Effector memory CD4-positive, alpha-beta T cell (primary cell): ENCODE data around the gene DNA2.

ENCODE experiments used
- DNase-seq, 3 donors: peaks; one replicate each; pipeline ENCODE4 v3.0.0-alpha.2; 2020
- H3K27ac ChIP-seq: 2 replicates; pipeline ENCODE4 v1.7.0; 2013; ENCODE audit warnings: mild to moderate bottlenecking, low read length, moderate library complexity; ENCODE audit not compliant: insufficient read depth, poor library complexity, severe bottlenecking
- H3K27me3 ChIP-seq: replicated peaks from 2 replicates; pipeline ENCODE4 v1.7.0; 2013; ENCODE audit warnings: mild to moderate bottlenecking, low read length; ENCODE audit not compliant: insufficient read depth, control insufficient read depth, poor library complexity, severe bottlenecking
- H3K36me3 ChIP-seq: 2 replicates; pipeline ENCODE4 v1.7.0; 2013; ENCODE audit warnings: mild to moderate bottlenecking, low read length, moderate library complexity; ENCODE audit not compliant: control insufficient read depth, insufficient read depth
- H3K4me1 ChIP-seq: 2 replicates; pipeline ENCODE4 v1.7.0; 2013; ENCODE audit warnings: low read length, mild to moderate bottlenecking; ENCODE audit not compliant: control insufficient read depth, insufficient read depth, poor library complexity, severe bottlenecking
- H3K4me3 ChIP-seq: 2 replicates; pipeline ENCODE4 v1.7.0; 2013; ENCODE audit warnings: low read length, low read depth, mild to moderate bottlenecking; ENCODE audit not compliant: insufficient read depth, poor library complexity, severe bottlenecking
- H3K9me3 ChIP-seq: 2 replicates; pipeline ENCODE4 v1.7.0; 2013; ENCODE audit warnings: mild to moderate bottlenecking, low read length, moderate library complexity; ENCODE audit not compliant: control insufficient read depth

DNA2 gene

GRCh38 chr10:68419376-68419775, 52.4 kb downstream of the DNA2 start:
- Histone ChIP-seq H3K4me1 (no peaks in the 10 kb centered on the region), H3K36me3 (no peaks in the 10 kb centered on the region), H3K27me3 (no peaks in the 10 kb centered on the region), H3K9me3 (no peaks in the 10 kb centered on the region), H3K27ac (no peak overlapping the region), H3K4me3 (no peak overlapping the region)
- no peak for DNase-seq

GRCh38 chr10:68408898-68409518, 62.8 kb downstream of the DNA2 start:
- Histone ChIP-seq H3K27me3 (no peaks in the 10 kb centered on the region), H3K4me3 (no peak overlapping the region), H3K4me1 (peaks cover 13% of the 10 kb centered on the region), H3K9me3 (no peaks in the 10 kb centered on the region), H3K36me3 (no peaks in the 10 kb centered on the region), H3K27ac (no peak overlapping the region)
- no peak for DNase-seq

- Histone ChIP-seq H3K36me3 (no peaks in the 10 kb centered on the region), H3K9me3 (no peaks in the 10 kb centered on the region)
These were observed 64.8 kb downstream of the DNA2 start, which contains the start of gene RUFY2 for GRCh38 chr10:68406815-68407548. RUFY2 (minus strand) TSS chr10:68407277; CDS start chr10:68407189, 88 bp downstream.

GRCh38 chr10:68406111-68406814, 65.5 kb downstream of the DNA2 start:
- Histone ChIP-seq H3K27ac (peak overlapping the region; percentile 70), H3K36me3 (peaks cover 3% of the 10 kb centered on the region), H3K27me3 (no peaks in the 10 kb centered on the region), H3K4me1 (peaks cover 13% of the 10 kb centered on the region), H3K4me3 (peak overlapping the region; percentile 100), H3K9me3 (no peaks in the 10 kb centered on the region)
- peak in 1 of 3 donors; percentile 2 for DNase-seq

More at GRCh38 chr10:68406815-68407548, 64.8 kb downstream of the DNA2 start, which contains the start of gene RUFY2:
- H3K4me3 ChIP-seq = peak within 1 kb of the TSS; percentile 100
- H3K27ac ChIP-seq = peak within 1 kb of the TSS; percentile 70
- H3K27me3 ChIP-seq = no peaks in the 10 kb centered on the region
- H3K4me1 ChIP-seq = peaks cover 13% of the 10 kb centered on the region
- peak; percentile 49 to 66 (median 62) for DNase-seq

DNA sequence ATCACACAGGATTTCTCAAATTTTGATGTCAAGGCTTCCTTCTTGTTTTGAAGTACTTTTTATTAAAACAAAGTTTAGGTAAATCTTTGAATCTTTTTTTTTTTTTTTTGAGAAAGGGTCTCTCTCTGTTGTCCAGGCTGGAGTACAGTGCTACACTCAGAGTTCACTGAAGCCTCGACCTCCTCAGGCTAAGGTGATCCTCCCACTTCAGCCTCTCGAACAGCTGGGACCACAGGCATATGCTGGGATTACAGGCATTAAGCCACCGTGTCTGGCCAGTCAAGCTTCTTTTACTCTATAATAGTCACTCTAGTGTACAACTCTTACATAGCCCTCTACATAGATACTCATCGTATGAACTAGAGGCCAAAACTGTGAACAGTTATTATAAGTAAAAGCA, 68.1 kb downstream of the DNA2 start:
- H3K4me3 ChIP-seq = no peak overlapping the region
- peaks cover 9% of the 10 kb centered on the region for H3K36me3 ChIP-seq
- DNase-seq = no peak
- peaks cover 13% of the 10 kb centered on the region for H3K4me1 ChIP-seq
- H3K27ac ChIP-seq = no peak overlapping the region
- H3K9me3 ChIP-seq = no peaks in the 10 kb centered on the region
- H3K27me3 ChIP-seq = no peaks in the 10 kb centered on the region

DNA sequence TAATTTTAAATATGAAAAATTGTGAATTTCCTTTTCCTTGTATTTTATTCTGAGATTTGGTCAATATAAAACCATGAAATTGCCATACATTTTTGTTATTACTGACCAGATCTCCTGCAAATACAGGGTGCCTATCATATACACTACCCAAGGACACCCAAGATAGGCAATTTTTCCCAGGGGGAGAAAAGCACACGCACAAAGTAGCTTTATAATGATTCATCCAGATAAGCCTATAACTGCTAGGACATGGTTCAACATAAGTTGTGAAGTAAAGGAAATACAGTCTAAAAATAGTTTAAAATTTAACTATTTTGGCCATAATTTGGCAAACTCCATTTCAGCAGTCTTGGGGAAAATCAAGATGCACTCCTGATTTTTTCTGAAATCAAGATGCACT, 69.5 kb downstream of the DNA2 start:
- Histone ChIP-seq H3K4me1 (peaks cover 13% of the 10 kb centered on the region), H3K27me3 (no peaks in the 10 kb centered on the region), H3K36me3 (peaks cover 9% of the 10 kb centered on the region), H3K27ac (no peak overlapping the region), H3K4me3 (no peak overlapping the region), H3K9me3 (no peaks in the 10 kb centered on the region)
- DNase-seq = no peak

DNA sequence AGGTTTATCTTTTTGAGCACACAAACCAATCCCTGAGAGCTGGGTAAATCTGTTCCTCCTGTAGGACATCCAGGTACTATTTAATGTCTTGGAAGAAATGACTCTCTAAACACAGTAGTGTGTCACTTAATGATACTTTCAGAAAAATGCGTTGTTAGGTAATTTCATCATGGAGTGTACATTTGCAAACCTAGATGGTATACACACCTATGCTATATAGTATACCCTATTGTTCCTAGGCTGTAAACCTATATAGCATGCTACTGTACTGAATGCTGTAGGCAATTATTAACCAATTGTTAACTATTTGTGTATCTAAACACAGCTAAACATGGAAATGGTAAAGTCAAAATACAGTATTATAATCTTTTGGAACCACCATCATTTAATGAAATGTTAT, 74.8 kb downstream of the DNA2 start:
- H3K4me3 ChIP-seq = no peak overlapping the region
- no peaks in the 10 kb centered on the region for H3K27me3 ChIP-seq
- no peaks in the 10 kb centered on the region for H3K9me3 ChIP-seq
- no peaks in the 10 kb centered on the region for H3K4me1 ChIP-seq
- peaks cover 19% of the 10 kb centered on the region for H3K36me3 ChIP-seq
- DNase-seq = no peak
- no peak overlapping the region for H3K27ac ChIP-seq

- peaks cover 29% of the 10 kb centered on the region for H3K36me3 ChIP-seq
- H3K27me3 ChIP-seq = no peaks in the 10 kb centered on the region
- no peak overlapping the region for H3K4me3 ChIP-seq
- no peak for DNase-seq
- H3K9me3 ChIP-seq = no peaks in the 10 kb centered on the region
- no peak overlapping the region for H3K27ac ChIP-seq
- no peaks in the 10 kb centered on the region for H3K4me1 ChIP-seq
These were observed 86.0 kb downstream of the DNA2 start for GRCh38 chr10:68385740-68386139.

DNA sequence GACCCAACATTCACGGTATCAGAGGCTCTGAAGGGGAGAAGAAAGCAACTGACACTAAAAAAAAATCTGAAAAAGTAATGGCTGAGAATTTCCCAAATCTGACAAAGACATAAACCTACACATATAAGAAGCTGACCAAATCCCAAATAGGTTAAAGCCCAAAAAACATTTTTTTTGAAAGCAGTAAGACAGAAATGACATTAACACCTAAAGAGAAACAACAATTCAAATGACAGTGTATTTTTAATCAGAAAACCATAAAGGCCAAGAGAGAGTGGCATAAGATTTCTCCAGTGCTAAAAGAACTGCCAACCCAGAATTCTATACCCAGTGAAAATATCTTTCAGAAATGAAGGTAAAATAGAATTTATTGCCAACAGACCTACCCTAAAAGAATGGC, 100.2 kb downstream of the DNA2 start:
- Histone ChIP-seq H3K27me3 (no peaks in the 10 kb centered on the region), H3K36me3 (peaks cover 19% of the 10 kb centered on the region), H3K27ac (no peak overlapping the region), H3K4me3 (no peak overlapping the region), H3K4me1 (no peaks in the 10 kb centered on the region), H3K9me3 (no peaks in the 10 kb centered on the region)
- no peak for DNase-seq

- Histone ChIP-seq H3K27me3 (no peaks in the 10 kb centered on the region), H3K9me3 (no peaks in the 10 kb centered on the region), H3K4me3 (no peak overlapping the region), H3K36me3 (peaks cover 10% of the 10 kb centered on the region), H3K4me1 (no peaks in the 10 kb centered on the region), H3K27ac (no peak overlapping the region)
- no peak for DNase-seq
These were observed 104.7 kb downstream of the DNA2 start for GRCh38 chr10:68367121-68367520.
